Measurements from ENCODE around the gene TMEM176A. TPM values are rescaled to one million over a fixed set of nuclear protein-coding genes. Genes with fewer than 3 reads are reported as not detected.

TMEM176A gene
- total and polyA plus RNA-seq, 2 of the 8 experiments (the other 6 are each of a cell fraction or from before 2014, with no cell fraction given): 1.3 to 1.5 TPM

DNA sequence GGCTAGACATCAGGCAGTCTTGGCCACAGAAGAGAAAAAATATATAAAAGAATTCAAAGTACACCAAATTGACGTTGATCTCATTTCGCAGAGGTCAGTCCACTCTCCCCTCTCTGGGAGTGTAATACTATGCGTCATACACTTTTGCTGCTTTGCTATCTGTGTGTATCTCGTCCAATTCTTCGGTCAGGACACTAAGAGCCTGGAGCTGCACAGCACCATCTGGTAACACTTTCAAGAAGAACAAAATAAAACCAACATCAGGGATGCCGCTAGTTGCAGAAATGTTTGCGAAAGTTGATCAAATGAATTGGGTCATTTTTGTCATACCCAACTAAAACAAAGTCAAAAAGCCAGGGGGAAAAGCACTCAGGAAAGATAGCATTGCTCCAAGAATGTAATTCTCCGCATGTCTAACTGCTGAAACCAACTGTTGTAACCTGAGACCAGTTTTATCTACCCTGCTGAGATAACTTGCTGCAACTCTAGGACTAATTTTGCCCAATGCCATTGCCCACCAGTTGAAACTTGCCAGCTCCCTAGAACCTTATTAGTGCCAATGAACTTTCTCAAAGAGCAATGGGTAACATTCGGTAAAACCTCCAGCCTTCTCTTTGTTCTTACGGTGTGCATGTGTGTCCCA lies 23.0 kb downstream of the TMEM176A start:
- FAIRE-seq: no peak
- Histone ChIP-seq H3K27ac (ENCODE audit: low read depth, low read length) (no peak overlapping the region), H3K14ac (ENCODE audit: insufficient read length) (no peak overlapping the region), H3K36me3 (ENCODE audit: control insufficient read depth in 2 of 4, insufficient read depth in 4 of 4, low read length in 3 of 4) (no peaks in the 10 kb centered on the region), H3K18ac (ENCODE audit: extremely low read depth, low read length) (no peak overlapping the region), H2BK15ac (ENCODE audit: low read length) (no peak overlapping the region), H3K23ac (ENCODE audit: insufficient read length) (no peak overlapping the region), H3K23me2 (ENCODE audit: low read depth, low read length) (no peaks in the 10 kb centered on the region), H3K4ac (replicated peaks; ENCODE audit: insufficient read length, low read depth, low read length) (no peak overlapping the region), H2BK12ac (ENCODE audit: low read depth, low read length) (no peak overlapping the region), H4K91ac (replicated peaks; ENCODE audit: insufficient read length, low read length) (no peak overlapping the region), H3K9me3 (ENCODE audit: insufficient read depth in 2 of 2, low read depth in 1 of 2, low read length in 1 of 2) (no peaks in the 10 kb centered on the region; a peak in 1 of 4 replicates), H2AFZ (ENCODE audit: low read length) (no peak overlapping the region), H2BK5ac (ENCODE audit: low read depth, low read length) (no peak overlapping the region), H4K5ac (ENCODE audit: insufficient read length, low read depth, low read length) (no peak overlapping the region), H3K9ac (replicated peaks in 1 of 4; ENCODE audit: extremely low read depth in 1 of 4, low read depth in 3 of 4, low read length in 3 of 4) (no peak overlapping the region), H3K4me1 (replicated peaks in 1 of 4; ENCODE audit: control insufficient read depth in 3 of 4, insufficient read depth in 4 of 4, low read length in 3 of 4) (peaks cover 0 to 7% (median 0%) of the 10 kb centered on the region in 4 experiments; a peak in 3 of 7 replicates), H2BK120ac (replicated peaks; ENCODE audit: low read depth, low read length) (no peak overlapping the region), H3K4me3 (ENCODE audit: extremely low read depth in 1 of 4, insufficient read depth in 2 of 4, low read depth in 3 of 4, low read length in 4 of 4) (no peak overlapping the region), H2AK5ac (ENCODE audit: low read depth, low read length) (no peak overlapping the region), H3K4me2 (ENCODE audit: insufficient read depth in 1 of 2, low read depth in 2 of 2, low read length in 2 of 2) (no peak overlapping the region), H4K8ac (ENCODE audit: extremely low read depth, insufficient read depth, low read length) (no peak overlapping the region), H3K56ac (replicated peaks; ENCODE audit: insufficient read length, low read depth, low read length) (no peak overlapping the region), H4K20me1 (replicated peaks in 1 of 2; ENCODE audit: control insufficient read depth in 1 of 2, insufficient read depth in 2 of 2, low read length in 2 of 2) (no peaks in the 10 kb centered on the region), H2BK20ac (ENCODE audit: low read length) (no peak overlapping the region), H3K79me2 (ENCODE audit: control insufficient read depth in 1 of 2, insufficient read depth in 2 of 2, low read length in 2 of 2) (no peaks in the 10 kb centered on the region), H3K27me3 (replicated peaks in 1 of 4; ENCODE audit: control insufficient read depth in 3 of 4, extremely low read depth in 1 of 4, insufficient read depth in 3 of 4, low read length in 3 of 4) (no peaks in the 10 kb centered on the region; a peak in 2 of 7 replicates), H3K79me1 (ENCODE audit: low read depth, low read length) (no peaks in the 10 kb centered on the region; the same call in 1 of the 2 replicates)
- DNase-seq (ENCODE audit: low read depth in 1 of 2, low spot score in 2 of 2): no peak
- ChIA-PET POLR2A (ENCODE audit: partially characterized antibody) (no interaction called here), CTCF (ENCODE audit: partially characterized antibody) (interaction anchor here (1.1 to 1.9 kb wide), 3 partner anchors 17 to 54 kb away, joined by 3 to 9 read pairs (median 3); no protein-coding TSS in a partner anchor)
- TF ChIP-seq GTF2F1 (IDR thresholded peaks at IDR 0.05; ENCODE audit: borderline replicate concordance, low read depth, low read length) (no peak), KDM1A (IDR thresholded peaks at IDR 0.05; ENCODE audit: borderline replicate concordance, low read length) (no peak), TEAD4 (IDR thresholded peaks at IDR 0.05; ENCODE audit: low read depth, low read length) (no peak), SIN3A (conservative IDR thresholded peaks at IDR 0.05 in 1 of 2, IDR thresholded peaks at IDR 0.05 in 1 of 2; ENCODE audit: low read depth in 1 of 2, low read length in 2 of 2) (no peak), NANOG (IDR thresholded peaks at IDR 0.05; ENCODE audit: insufficient read depth, low read depth, low read length, poor library complexity, severe bottlenecking) (no peak), CHD1 (IDR thresholded peaks at IDR 0.05; ENCODE audit: low read depth, low read length) (no peak), ATF3 (IDR thresholded peaks at IDR 0.05; ENCODE audit: insufficient read depth, low read depth, low read length) (no peak), HDAC2 (IDR thresholded peaks at IDR 0.05; ENCODE audit: borderline replicate concordance in 1 of 2, low read depth in 2 of 2, low read length in 2 of 2) (no peak), TCF12 (IDR thresholded peaks at IDR 0.05; ENCODE audit: low read depth, low read length) (no peak)
- WGBS, 2 experiments (ENCODE audit: extremely low coverage in 1 of 2, insufficient coverage in 1 of 2, insufficient read length in 1 of 2, insufficient replicate concordance in 2 of 2, low coverage in 1 of 2, low lambda C conversion rate in 2 of 2, missing lambda C conversion rate in 1 of 2): 90% methylated on average over 10 of the region's 10 CpGs; no CpG with 5 or more reads in 1 of the 2 experiments
